GM18861 (cell line): ENCODE data around the gene PCTP.

ENCODE experiments used
- ATAC-seq: cut with Tn5 transposase; IDR thresholded peaks from one replicate; pipeline ENCODE4 v1.9.1; 2021; ENCODE audit not compliant: unreplicated experiment

Gene PCTP

DNA sequence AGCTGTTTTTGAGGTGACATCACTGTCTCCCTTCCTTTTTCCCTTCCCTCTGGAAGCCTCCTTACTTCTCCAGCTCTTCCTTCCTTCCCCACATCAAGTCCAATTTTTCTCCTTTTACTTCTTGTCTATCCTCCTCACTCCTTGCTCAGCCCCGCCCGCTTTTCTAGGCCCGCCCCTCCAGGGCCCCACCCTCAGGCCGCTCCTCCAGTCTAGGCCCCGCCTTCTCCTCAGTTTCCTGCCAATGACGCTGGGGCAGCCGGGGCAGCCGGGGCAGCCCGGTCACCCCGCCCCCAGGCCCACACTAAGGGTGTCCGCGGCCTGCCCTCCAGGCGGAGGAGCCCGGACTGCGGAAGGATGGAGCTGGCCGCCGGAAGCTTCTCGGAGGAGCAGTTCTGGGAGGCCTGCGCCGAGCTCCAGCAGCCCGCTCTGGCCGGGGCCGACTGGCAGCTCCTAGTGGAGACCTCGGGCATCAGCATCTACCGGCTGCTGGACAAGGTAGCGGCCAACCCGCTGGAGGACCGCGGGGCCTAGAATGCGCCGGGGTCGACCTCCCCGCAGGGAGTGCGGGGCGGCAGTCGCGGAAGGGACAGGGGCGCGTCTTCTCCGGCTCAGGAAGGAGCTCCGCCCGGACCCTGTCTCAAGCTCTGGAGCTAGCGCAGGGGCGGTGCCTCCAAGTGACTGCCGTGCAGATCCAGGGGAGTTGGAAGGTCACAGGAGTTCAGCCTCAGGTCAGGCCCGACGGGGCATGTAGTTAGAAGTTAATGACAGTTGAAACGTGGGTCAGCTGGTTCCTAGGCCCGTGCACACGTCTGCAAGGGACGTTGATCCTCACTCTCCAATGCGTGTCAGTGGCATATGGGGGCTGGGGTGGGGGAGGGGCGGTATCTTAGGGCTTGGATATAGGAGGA, at the start of gene PCTP:
PCTP (plus strand) TSS at position 302 of the 908 bp plus-strand sequence; CDS start at position 355, 53 bp downstream.
- peak; percentile 96 for ATAC-seq

DNA sequence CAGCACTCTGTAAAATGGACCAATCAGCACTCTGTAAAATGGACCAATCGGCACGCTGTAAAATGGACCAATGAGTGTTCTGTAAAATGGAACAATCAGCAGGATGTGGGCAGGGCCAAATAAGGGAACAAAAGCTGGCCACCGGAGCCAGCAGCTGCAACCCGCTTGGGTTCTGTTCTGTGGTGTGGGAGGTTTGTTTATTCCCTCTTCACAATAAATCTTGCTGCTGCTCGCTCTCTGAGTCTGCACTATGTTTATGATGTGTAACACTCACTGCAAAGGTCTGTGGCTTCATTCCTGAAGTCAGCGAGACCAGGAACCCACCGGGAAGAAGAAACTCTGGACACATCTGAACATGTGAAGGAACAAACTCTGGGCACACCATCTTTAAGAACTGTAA, 48.7 kb upstream of the PCTP start:
- ATAC-seq, result no peak

DNA sequence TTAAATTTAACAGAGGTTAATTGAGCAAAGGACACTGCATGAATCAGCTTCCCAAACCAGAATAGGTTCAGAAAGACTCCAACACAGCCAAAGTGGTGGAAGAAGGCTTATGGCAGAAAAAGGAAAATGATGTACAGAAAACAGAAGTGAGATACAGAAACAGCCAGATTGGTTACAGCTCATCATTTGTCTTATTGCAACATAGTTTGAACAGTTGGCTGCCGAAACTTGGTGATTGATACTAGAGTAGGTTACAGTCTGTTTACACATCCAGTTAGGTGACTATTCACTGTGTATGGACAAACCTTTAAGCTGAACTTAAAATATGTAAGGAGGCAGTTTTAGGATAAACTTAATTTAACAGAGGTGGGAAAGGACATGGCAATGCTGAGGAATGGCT, 46.5 kb upstream of the PCTP start:
- ATAC-seq, result no peak

DNA sequence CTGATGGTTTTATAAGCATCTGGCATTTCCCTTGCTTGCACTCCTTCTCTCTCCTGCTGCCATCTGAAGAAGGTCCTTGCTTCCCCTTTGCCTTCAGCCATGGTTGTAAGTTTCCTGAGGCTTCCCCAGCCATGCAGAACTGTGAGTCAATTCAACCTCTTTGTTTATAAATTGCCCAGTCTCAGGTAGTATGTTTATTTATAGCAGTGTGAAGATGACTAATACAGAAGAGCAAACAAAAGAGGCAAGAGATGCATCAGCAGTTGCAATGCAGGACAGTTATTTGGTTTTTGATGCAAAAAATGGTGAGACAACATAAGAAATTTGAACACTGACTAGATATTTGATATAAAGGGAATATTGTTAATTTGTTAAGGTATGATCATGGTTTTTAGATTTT, 45.0 kb upstream of the PCTP start:
- peak; percentile 54 for ATAC-seq

DNA sequence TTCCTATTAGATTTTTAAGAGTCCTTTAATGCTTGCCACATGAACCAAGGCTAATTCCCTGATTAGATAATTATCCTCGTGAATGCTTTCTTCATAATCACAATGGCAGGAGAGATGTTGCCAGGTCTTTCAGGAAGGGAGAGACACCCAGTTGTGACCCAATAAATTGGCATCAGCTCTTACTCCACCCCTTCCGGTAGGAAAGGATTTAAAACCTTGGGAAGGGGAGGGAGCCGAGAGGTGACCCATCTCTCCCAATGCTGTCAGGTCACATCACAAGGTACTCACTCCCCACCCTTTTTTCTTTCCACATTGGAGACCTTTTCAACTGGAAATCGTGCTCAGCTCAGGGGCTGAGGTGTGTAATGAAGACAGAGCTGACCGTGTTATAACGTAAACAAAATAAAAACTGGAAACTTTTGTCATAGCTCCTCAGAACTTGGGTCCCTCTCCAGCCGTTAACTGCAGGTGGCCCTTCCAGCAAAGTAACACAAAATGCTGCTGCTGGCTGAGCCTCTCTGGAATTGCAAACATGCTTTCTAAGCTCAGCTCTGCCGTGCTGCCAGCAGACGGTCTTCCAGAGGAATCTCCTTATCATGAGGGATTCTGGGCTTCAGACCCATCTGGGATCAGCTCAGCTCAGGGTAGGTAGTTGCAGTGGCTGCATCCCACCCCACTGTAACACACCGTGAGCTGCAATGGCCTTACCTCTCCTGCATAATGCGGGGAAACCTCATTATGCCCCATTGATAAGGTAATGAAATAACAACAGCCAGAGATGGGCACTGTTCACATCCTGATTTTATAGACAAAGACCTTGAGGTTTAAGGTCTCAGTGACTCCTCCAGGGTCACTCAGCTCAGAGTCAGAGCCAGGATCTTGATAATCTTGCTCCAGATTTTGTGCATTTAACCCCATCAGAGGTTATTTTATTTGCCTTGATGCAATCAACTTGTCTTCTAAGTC, 43.8 kb upstream of the PCTP start:
- no peak for ATAC-seq

DNA sequence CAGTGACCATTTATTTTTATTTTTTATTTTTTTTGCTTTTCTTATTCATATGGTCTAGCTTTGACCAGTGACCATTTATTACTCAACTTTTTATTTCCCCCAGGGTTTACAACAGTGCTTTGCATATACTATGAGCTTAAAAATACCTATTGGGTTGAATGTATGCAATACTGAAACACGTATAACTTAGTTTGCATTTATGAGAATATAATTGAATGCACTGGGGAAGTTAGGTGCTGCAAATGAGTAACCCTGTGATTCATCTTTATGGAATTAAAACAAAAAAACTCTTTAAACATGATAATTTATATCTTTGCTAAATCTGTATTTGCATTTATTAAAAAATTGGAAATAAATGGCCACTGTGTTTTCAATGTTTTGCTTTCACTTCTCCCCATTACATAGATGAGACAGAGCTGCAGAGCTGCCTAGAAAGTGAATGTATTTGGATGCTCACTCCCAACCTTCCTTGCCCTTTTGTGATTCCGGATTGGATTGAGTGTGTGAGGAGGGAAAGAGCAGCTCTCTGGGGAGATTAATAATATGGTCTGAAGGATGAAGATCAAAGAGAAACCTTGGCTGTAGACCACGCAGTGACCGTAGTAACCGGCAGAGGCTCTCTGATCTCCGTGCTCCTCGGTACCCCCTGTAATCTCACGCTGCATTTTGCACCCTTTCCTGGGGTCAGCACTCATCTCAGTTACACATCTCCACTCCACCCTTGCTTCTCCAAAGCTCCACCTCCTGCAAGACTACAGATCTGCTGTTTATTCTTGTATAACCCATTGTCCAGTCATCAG, 42.5 kb upstream of the PCTP start:
- no peak for ATAC-seq

DNA sequence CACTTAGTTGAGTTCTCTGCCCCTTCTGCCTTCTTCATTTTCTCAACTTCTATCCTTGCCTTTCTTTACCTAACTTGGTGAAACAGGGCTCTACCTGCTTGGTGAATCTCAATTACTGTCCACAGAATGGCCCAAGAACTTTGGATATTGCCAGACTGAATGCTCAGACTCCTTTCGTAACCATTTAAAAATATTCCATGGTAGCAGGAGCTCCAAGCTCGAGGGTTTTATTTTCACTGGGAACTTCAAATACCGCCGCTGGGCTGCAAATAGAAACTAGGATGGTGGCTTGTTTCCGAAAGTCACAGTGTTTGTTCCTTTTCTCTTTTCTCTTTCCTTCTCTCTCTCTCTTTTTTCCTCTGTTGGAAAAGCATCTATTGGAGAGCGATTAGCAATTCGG, 41.4 kb upstream of the PCTP start:
- ATAC-seq, result no peak

DNA sequence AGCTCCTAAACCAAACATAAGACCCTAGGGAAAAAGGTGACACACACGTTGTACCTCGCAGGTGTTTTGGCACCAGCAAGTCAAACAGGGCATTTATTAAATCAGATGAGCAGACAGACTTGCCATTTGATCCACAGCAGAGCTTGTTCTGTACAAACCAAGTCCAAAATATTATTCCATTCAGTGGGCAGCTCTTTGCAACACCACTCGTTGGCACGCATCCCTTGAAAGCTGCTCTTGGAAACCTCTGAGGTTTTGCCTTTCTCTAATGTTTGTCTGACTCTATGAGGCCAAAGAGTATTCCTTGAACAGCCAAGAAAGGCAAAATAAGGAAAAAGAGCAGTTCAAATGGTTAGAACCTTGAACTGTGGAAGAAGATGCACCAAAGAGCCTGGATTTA, 40.9 kb upstream of the PCTP start:
- ATAC-seq, result no peak

DNA sequence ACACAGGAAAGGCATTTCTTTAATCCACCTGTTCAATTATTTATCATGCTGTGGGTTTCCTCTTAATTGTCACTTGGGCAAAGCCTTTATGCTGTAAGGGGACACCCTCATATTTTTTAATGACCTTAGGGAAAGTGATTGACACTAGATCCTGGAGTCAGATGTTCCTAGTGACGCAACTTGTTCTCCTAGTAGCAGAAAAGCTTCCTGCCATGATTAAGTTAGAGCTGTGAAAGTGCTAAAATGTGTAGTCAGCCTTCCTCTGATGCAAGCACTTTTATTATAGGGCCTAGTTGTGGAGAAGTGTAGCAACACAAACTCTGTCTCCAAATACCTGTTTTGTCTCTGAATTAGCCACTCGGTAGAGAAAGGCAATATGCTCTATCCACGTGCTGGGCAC, 40.4 kb upstream of the PCTP start:
- no peak for ATAC-seq

DNA sequence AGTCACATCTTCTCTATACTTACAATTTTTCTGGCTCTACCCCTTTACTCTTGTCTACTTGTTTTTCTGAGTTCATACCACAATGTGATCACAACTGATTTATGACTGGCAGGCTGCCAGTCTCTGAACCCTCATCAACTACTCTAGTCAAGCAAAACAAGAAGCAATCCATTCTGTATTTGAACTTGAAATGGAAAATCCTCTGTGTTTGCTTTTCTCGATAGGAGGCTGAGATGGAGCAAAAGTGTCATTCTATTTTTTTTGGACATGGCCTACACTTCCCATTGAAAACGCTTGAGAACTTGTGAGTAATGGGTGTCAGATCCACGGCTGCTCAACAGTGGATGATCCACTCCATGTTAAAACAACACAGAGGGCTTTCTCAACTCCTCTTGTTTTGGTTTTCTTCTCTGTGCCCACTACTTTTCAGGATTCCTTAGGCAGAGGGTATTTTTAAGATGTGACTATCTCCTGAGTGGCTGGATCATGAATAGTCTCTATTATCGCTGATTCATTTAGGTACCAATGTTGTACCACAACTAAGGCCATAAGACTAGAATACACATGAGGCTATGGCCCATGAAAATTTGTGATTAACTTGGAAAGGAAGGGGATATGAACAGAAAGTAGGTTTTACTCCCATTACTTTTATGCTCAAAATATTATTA, 39.9 kb upstream of the PCTP start:
- no peak for ATAC-seq

DNA sequence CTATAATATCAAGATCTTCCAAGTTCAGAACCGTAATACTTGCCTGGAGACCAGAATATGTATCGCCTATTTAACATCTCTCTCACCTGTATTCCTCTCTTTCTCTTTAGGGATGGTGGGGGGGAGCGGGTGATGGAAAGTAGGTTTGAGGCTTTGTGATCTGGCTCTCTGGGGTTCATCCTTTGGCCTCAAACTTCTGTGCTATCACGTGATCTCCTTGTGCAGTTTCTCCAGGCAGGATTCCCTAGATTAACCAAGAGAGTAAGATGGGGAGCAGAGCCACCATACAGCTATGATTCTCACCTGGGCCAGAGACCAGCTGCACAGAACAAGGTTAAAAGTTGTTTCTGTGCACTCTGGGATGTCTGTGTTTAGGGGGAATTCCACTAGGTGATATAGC, 33.4 kb upstream of the PCTP start:
- no peak for ATAC-seq

DNA sequence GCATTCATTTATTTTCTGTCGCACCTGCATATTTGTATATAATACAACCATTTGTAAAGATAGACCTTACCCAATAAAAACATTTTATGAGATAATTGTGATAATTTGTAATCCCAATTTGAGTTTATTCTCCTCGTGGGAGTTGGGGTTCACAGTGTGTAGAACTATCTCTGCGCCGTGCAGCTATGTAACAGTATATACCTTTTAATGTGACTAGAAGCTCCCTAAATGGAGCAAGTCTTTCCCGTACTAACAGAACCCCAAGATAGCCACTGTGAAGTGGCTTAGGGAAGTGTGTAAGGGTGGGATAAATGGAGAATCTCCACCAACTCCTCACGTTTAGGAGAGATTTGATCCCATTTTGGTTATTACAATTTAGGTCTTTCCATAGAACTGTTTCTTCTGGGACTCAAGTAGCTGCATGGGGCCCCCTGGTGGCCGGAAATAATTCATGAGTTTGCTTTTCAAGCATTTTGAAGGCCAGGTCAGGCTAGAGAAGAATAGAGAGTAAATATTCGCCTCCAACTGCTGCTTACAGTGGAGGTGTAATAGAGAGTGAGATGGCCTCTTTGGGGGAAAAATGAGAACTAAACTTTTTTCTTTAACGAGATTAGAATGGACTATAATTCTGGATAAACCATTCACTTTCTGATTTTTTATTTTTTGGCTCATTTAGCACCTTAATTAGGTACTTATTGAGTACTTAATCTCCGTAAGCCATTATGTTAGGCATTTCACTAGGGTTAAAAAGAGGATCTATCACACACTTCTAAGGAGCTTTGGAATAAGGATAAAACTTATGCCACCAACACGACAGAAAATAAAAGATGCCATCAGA, 32.7 kb upstream of the PCTP start:
- ATAC-seq, result no peak

DNA sequence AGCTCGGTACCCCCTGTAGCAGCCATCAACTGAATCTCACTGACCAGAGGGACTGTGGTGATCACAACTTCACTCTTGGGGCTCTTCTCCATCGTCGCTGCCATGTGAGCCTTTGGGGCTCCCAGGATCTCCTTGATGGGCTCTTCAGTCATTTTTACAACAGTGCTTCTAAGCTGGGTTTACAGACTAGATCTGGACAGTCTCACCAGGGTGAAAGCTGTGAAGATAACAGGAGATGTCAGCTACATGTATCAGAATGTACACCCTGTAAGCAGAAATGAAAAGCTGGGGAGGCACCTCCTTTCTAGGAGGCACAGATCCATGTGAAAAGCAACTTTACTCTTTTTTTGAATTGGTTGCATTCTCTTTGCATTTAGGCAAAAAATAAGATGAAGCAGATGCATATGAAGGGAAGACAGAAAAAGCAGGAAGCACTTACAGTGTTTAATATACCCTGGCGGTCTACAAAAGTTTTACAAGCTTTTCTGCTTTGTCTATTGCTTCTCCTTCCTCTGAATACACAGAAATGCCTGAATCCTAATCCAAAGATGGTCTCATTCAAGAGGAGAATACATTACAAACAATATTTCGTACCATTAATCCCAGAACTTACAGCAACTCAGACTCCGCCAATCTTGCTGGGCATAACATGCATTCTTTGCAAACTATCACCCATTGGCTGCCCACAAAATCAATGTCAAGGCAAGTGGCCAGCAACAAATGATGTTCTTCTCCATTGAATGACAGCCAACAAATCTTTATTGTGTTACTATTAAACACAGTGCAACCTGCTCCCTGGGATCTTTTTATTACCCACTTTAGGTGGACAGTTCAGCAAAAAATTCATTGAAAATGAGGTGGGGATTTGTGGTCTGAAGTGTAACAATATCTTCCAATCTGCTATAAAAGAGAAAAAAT, 29.7 kb upstream of the PCTP start:
- ATAC-seq, result no peak

DNA sequence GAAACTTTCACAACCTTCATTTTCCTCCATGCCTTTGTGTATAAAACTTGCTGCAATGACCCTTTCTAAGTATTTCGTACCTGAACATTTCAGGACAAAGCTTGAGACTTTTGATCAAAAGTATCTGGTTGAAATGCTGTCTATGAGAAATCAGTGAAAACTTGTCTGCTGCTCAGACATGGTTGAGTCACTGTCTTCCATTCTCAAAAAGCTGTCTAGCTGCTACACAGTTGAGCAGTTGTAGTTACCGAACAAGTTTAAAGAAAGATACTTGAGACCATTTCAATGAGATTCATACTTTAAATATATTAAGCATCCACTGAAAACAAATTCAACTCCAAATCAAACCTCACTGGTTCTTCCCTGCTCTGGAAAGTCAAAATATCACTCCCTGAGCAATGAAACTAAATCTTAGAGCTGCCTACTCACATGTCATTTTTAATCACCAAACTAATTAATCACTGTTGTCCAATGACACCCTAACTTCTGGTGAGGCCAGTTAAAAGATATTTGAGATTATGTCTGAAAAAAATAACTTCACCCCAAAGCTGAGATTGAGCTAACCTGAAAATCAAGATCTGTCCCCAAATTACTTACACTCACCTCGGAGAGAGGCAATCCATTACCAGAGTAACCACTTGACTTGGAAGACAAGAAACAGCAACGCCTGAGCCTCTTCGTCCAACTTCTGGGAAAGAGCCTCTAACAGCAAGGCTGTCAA, 28.7 kb upstream of the PCTP start:
- no peak for ATAC-seq

DNA sequence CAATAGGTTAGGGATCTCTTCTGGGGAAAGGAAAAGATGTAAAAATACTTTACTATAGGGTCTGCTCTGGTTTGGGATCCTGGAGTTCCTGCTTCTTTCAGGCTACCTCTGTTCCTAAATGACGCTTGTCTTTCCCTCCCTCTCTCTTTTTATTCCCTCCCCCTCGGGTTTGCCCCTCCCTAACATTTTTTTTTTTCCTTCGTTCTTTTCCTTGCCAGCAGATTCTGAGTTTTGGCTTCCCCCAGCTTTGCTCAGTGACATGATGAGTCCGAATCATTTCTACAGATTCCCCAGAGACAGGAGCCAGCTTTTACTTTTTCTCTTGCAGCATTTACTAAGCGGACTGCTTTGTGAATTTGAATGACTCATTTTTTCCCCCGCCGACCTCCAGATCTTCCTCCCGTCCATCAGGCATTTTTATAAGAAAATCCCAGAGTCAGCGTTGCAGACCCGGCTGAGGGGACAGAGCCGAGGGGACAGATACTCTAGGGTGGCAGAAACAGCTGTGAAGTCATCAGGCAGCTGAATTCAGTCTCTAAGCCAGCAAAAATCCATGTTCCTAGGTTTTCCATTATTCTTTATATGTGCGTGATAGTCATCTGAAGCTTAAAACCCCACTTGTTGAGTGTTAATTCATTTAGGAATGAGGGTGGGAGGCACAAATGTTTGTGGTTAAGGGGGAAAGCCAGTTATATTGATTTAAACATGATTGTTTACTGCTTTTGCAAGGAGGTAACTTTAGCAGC, 27.9 kb upstream of the PCTP start, which contains the start of gene TMEM100:
TMEM100 (minus strand) TSS at position 123 of the 746 bp plus-strand sequence. CDS start 1,794 bp downstream, outside the sequence.
- no peak for ATAC-seq

DNA sequence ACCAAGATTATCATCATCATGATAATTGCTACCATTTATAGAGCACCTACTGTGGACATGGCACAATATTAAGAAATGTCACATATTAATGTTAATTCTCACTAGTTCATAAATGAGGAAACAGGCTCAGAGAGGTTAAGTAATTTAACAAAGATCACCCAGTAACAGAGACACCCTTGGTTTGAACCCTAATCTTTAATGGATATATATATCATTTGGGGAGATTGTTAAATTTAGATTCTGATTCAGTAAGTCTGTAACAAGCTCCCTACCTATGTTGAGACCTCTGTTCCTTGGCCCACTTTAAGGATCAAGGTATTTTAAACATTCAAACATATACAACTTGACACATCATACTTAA, 27.4 kb upstream of the PCTP start:
- ATAC-seq, result no peak

DNA sequence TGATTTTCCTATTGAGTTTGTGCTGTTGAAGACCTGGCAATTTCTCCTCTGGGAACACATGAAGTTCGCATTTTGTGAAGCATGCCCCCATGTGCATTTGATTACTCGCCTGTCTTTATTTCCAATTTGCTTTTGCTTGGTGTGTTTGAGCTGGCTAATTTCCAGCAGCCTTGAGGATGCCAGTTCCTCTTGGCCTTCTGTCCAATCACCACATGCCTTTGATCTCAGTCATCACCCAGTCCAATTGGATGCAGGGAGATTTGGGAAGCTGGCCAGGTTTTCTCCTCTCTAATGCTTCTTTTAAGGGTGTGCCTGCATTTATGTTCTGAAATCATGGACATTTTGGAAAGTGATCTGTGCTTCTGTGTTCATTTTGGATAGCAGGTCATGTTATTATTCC, 24.4 kb upstream of the PCTP start:
- ATAC-seq, result no peak
